Adrenal gland (tissue), 12 donors: ENCODE data around the gene SPOP. TPM values are rescaled to one million over a fixed set of nuclear protein-coding genes. Genes with fewer than 3 reads are reported as not detected.

Source experiments
- DNase-seq, 7 donors: peaks; one replicate each; pipeline ENCODE4 v3.0.0-alpha.2; 2019 to 2020
- H3K27ac ChIP-seq, 5 donors: fragments of 200-600 bp; sonication (generic) in 4 of 5; 1 replicate in 3 of 5; 2 replicates in 2 of 5; pipeline versions ENCODE4 v1.5.1 to v1.8.0; 2016 to 2020; ENCODE audit warnings: mild to moderate bottlenecking in 1 of 5
- H3K27me3 ChIP-seq: fragments of 200-600 bp; 2 replicates; pipeline ENCODE4 v1.8.0; 2021
- H3K36me3 ChIP-seq, 2 donors: fragments of 200-600 bp; replicated peaks in 1 of 2; 1 replicate in 1 of 2; 2 replicates in 1 of 2; pipeline versions ENCODE4 v1.5.1 to v1.8.0; 2018 to 2022
- H3K4me1 ChIP-seq, 2 donors: fragments of 200-600 bp; replicated peaks in 1 of 2; 1 replicate in 1 of 2; 2 replicates in 1 of 2; pipeline versions ENCODE4 v1.5.1 to v1.8.0; 2018 to 2021
- H3K4me3 ChIP-seq, 4 donors: fragments of 200-600 bp; sonication (generic) in 3 of 4; one replicate each; pipeline ENCODE4 v1.5.1; 2016 to 2018
- H3K9me3 ChIP-seq, 3 donors: fragments of 200-600 bp; sonication (generic) in 1 of 3; replicated peaks in 1 of 3; 1 replicate in 2 of 3; 2 replicates in 1 of 3; pipeline versions ENCODE4 v1.5.1 to v1.8.0; 2016 to 2021
- CTCF ChIP-seq, 6 experiments: fragments of 450-650 bp in 4 of 6; fragments of 200-600 bp in 2 of 6; sonication (generic) in 1 of 6; IDR thresholded peaks; 1 replicate in 5 of 6; 2 replicates in 1 of 6; pipeline versions ENCODE4 v1.5.1 to v1.8.0; 2016 to 2021; ENCODE audit warnings: antibody characterized with exemption in 6 of 6, mild to moderate bottlenecking in 2 of 6, moderate library complexity in 1 of 6
- POLR2A ChIP-seq, 2 donors: fragments of 450-650 bp; IDR thresholded peaks; one replicate each; pipeline ENCODE4 v1.6.1; 2017; ENCODE audit warnings: antibody characterized with exemption in 2 of 2, mild to moderate bottlenecking in 2 of 2, moderate library complexity in 1 of 2
- WGBS, 4 donors: extraction: QIAGEN DNeasy Blood & Tissue Kit in 2 of 4; methylation state at CpG; one replicate each; pipeline versions ENCODE4 v1.1.5 to v1.1.7; 2013 to 2017; 5-methylcytosine and 5-hydroxymethylcytosine counted together
- intact Hi-C, 2 donors: fragments of 100-400 bp; cut with DNase I; formaldehyde crosslinking; loops; one replicate each; pipeline versions ENCODE4 v1.14.1 to v1.15.0; 2022 to 2023
- polyA plus RNA-seq, 3 donors: library from polyadenylated mRNA; stranded (reverse); fragments of 200-250 nt in 2 of 3; fragments of 350-450 nt in 1 of 3; fragmentation: Illumina TruSeq in 1 of 3; extraction: RNeasy Lipid Tissue Mini Kit (QIAGEN cat#74804) in 1 of 3; gene quantifications; one replicate each; pipeline ENCODE4 v1.2.3, GENCODE V29; 2013 to 2014
- total RNA-seq, 9 donors: library from RNA; depleted of rRNA in 4 of 9; stranded (reverse); fragments of >200 nt in 4 of 9; fragments of 120-200 nt in 1 of 9; fragmentation: NEBNext Ultra II Directional in 1 of 9; extraction: Animal tissue kit (Norgen Biotek cat#: 25700) in 1 of 9; gene quantifications; one replicate each; pipeline versions ENCODE4 v1.1.0 to v1.2.4, GENCODE V29; 2013 to 2023
- donor health status: healthy with polysubstance abuse.
- donor health status: Bipolar disorder and iron deficiency.
- donor health status: DM: yes; HTN: yes; CAD: no.
- donor health status: DM: no; HTN: no; CAD: no.
- donor health status: DM: no; HTN: no; CAD: no.
- donor health status: DM: yes; HTN: yes; CAD: no.

SPOP gene
- total and polyA plus RNA-seq, 12 donors: 22.4 to 86.4 (median 57.6) TPM

GRCh38 chr17:49600949-49601348 is 76.9 kb downstream of the SPOP start:
- no peak overlapping the region for H3K27ac ChIP-seq
- H3K9me3 ChIP-seq: no peaks in the 10 kb centered on the region
- H3K4me1 ChIP-seq: peaks cover 0 to 43% of the 10 kb centered on the region in 2 donors
- intact Hi-C loops: no loop called here
- H3K36me3 ChIP-seq: peaks cover 0 to 68% of the 10 kb centered on the region in 2 donors
- no peak for TF ChIP-seq CTCF (IDR thresholded peaks at IDR 0.05)
- TF ChIP-seq POLR2A (IDR thresholded peaks at IDR 0.05): no peak
- no peak overlapping the region for H3K4me3 ChIP-seq
- DNase-seq: no peak
- no peaks in the 10 kb centered on the region for H3K27me3 ChIP-seq

- intact Hi-C loops: no loop called here
- Histone ChIP-seq H3K9me3 (no peaks in the 10 kb centered on the region), H3K4me3 (no peak overlapping the region), H3K4me1 (peaks cover 0 to 46% of the 10 kb centered on the region in 2 donors), H3K36me3 (peaks cover 0 to 50% of the 10 kb centered on the region in 2 donors), H3K27me3 (no peaks in the 10 kb centered on the region), H3K27ac (no peak overlapping the region)
- WGBS, 4 donors: 94 to 98% (median 96%) methylated on average over 3 of the region's 3 CpGs
- DNase-seq: no peak
- no peak for TF ChIP-seq CTCF (IDR thresholded peaks at IDR 0.05)
- no peak for TF ChIP-seq POLR2A (IDR thresholded peaks at IDR 0.05)
These were observed 79.0 kb downstream of the SPOP start for GRCh38 chr17:49598918-49599317.

- H3K27ac ChIP-seq: peak overlapping the region in 2 of 5 donors; percentile 3 to 50
- peaks cover 0 to 46% of the 10 kb centered on the region in 2 donors for H3K36me3 ChIP-seq
- no peaks in the 10 kb centered on the region for H3K9me3 ChIP-seq
- no peak for TF ChIP-seq POLR2A (IDR thresholded peaks at IDR 0.05)
- TF ChIP-seq CTCF (IDR thresholded peaks at IDR 0.05): no peak
- H3K27me3 ChIP-seq: no peaks in the 10 kb centered on the region
- peaks cover 0 to 37% of the 10 kb centered on the region in 2 donors for H3K4me1 ChIP-seq
- H3K4me3 ChIP-seq: no peak overlapping the region
- intact Hi-C loops: no loop called here
- no peak for DNase-seq
- WGBS, 4 donors: 88 to 92% (median 90%) methylated on average over 8 of the region's 8 CpGs
These were observed 79.8 kb downstream of the SPOP start for GRCh38 chr17:49597928-49598655.

- H3K27ac ChIP-seq: peak overlapping the region in 2 of 5 donors; percentile 3 to 50
- no peaks in the 10 kb centered on the region for H3K9me3 ChIP-seq
- no peak overlapping the region for H3K4me3 ChIP-seq
- H3K4me1 ChIP-seq: peaks cover 0 to 31% of the 10 kb centered on the region in 2 donors
- intact Hi-C loops: no loop called here
- WGBS, 4 donors: 82 to 85% (median 84%) methylated on average over 4 of the region's 4 CpGs
- H3K36me3 ChIP-seq: peaks cover 0 to 46% of the 10 kb centered on the region in 2 donors
- no peak for TF ChIP-seq POLR2A (IDR thresholded peaks at IDR 0.05)
- TF ChIP-seq CTCF (IDR thresholded peaks at IDR 0.05): no peak
- DNase-seq: no peak
- H3K27me3 ChIP-seq: no peaks in the 10 kb centered on the region
These were observed 80.5 kb downstream of the SPOP start for GRCh38 chr17:49597436-49597835.
